ENCODE measurements around the gene PRKN.
"Not testable (repeated sequence)": the region's sequence is repeated elsewhere in the genome, so short reads cannot be mapped to it uniquely, and the experiment has no call there.

Gene PRKN

GRCh38 chr6:162539321-162539720 lies 188.2 kb downstream of the PRKN start:
- DNase-seq (ENCODE audit: low spot score) = no peak
- FAIRE-seq = no peak

GRCh38 chr6:162538643-162539064 lies 188.9 kb downstream of the PRKN start:
- FAIRE-seq (no peak), DNase-seq (ENCODE audit: low spot score) (no peak)

GRCh38 chr6:162533009-162533400 lies 194.6 kb downstream of the PRKN start:
- no peak for DNase-seq (ENCODE audit: low spot score)
- FAIRE-seq = no peak

- DNase-seq (ENCODE audit: low spot score) (no peak), FAIRE-seq (no peak)
These were observed 195.1 kb downstream of the PRKN start for GRCh38 chr6:162532283-162533008.

- DNase-seq (ENCODE audit: low spot score); FAIRE-seq: not testable (repeated sequence)
These were observed 196.2 kb downstream of the PRKN start for GRCh38 chr6:162531391-162531790.

GRCh38 chr6:162528538-162528937 lies 199.0 kb downstream of the PRKN start:
- no peak for DNase-seq (ENCODE audit: low spot score)
- no peak for FAIRE-seq

GRCh38 chr6:162526960-162527359 lies 200.6 kb downstream of the PRKN start:
- DNase-seq (ENCODE audit: low spot score) = no peak

GRCh38 chr6:162525181-162525580 lies 202.4 kb downstream of the PRKN start:
- DNase-seq (ENCODE audit: low spot score) = no peak
- FAIRE-seq = no peak

More at GRCh38 chr6:162526960-162527359, 200.6 kb downstream of the PRKN start:
- no peak for FAIRE-seq

GRCh38 chr6:162512744-162513143 lies 214.8 kb downstream of the PRKN start:
- DNase-seq (ENCODE audit: low spot score) (no peak), FAIRE-seq (no peak)

GRCh38 chr6:162497389-162497788 lies 230.2 kb downstream of the PRKN start:
- DNase-seq (ENCODE audit: low spot score) = no peak
- no peak for FAIRE-seq

GRCh38 chr6:162493917-162494316 lies 233.6 kb downstream of the PRKN start:
- DNase-seq (ENCODE audit: low spot score) (no peak), FAIRE-seq (no peak)

- no peak for FAIRE-seq
- DNase-seq (ENCODE audit: low spot score) = no peak
These were observed 235.9 kb downstream of the PRKN start for GRCh38 chr6:162491637-162492036.

- DNase-seq (ENCODE audit: low spot score) (no peak), FAIRE-seq (no peak)
These were observed 238.2 kb downstream of the PRKN start for GRCh38 chr6:162489101-162489976.

- DNase-seq (ENCODE audit: low spot score) (no peak), FAIRE-seq (no peak)
These were observed 239.1 kb downstream of the PRKN start for GRCh38 chr6:162488444-162488843.

- FAIRE-seq = no peak
- DNase-seq (ENCODE audit: low spot score) = no peak
These were observed 242.1 kb downstream of the PRKN start for GRCh38 chr6:162485464-162485863.

GRCh38 chr6:162481938-162482337 lies 245.6 kb downstream of the PRKN start:
- DNase-seq (ENCODE audit: low spot score) = no peak
- FAIRE-seq = no peak

GRCh38 chr6:162481320-162481719 lies 246.2 kb downstream of the PRKN start:
- FAIRE-seq = no peak
- DNase-seq (ENCODE audit: low spot score) = no peak

GRCh38 chr6:162478192-162478671 lies 249.3 kb downstream of the PRKN start:
- DNase-seq (ENCODE audit: low spot score) (no peak), FAIRE-seq (no peak)

- FAIRE-seq (no peak), DNase-seq (ENCODE audit: low spot score) (no peak)
These were observed 252.8 kb downstream of the PRKN start for GRCh38 chr6:162474722-162475121.

GRCh38 chr6:162471842-162472241 lies 255.7 kb downstream of the PRKN start:
- no peak for DNase-seq (ENCODE audit: low spot score)

GRCh38 chr6:162468326-162468725 lies 259.2 kb downstream of the PRKN start:
- no peak for DNase-seq (ENCODE audit: low spot score)

More at GRCh38 chr6:162471842-162472241, 255.7 kb downstream of the PRKN start:
- no peak for FAIRE-seq

GRCh38 chr6:162467679-162468078 lies 259.9 kb downstream of the PRKN start:
- DNase-seq (ENCODE audit: low spot score) (no peak), FAIRE-seq (no peak)

More at GRCh38 chr6:162468326-162468725, 259.2 kb downstream of the PRKN start:
- no peak for FAIRE-seq

Data from RCC 7860 (cell line).